Esophagus squamous epithelium (tissue), 5 donors: Measurements from ENCODE around the gene CEP55. TPM values are rescaled to one million over a fixed set of nuclear protein-coding genes. Genes with fewer than 3 reads are reported as not detected.
A peak's percentile ranks its signal among the peaks of the same experiment; 100 is the strongest.

ENCODE experiments used
- DNase-seq: peaks from one replicate; lab custom pipeline; 2025; lab: John Stamatoyannopoulos, UW
- H3K27ac ChIP-seq, 4 donors: fragments of 200-600 bp; sonication (generic); one replicate each; pipeline ENCODE4 v1.5.1; 2016 to 2019; ENCODE audit warnings: mild to moderate bottlenecking in 1 of 4
- H3K27me3 ChIP-seq, 4 donors: fragments of 200-600 bp; sonication (generic); 1 replicate in 3 of 4; 2 replicates in 1 of 4; pipeline versions ENCODE4 v1.5.1 to v1.6.0; 2017 to 2021; ENCODE audit warnings: antibody characterized with exemption in 1 of 4
- H3K36me3 ChIP-seq, 3 donors: fragments of 200-600 bp; sonication (generic); one replicate each; pipeline ENCODE4 v1.5.1; 2016 to 2019
- H3K4me1 ChIP-seq, 3 donors: fragments of 200-600 bp; sonication (generic); one replicate each; pipeline ENCODE4 v1.5.1; 2017 to 2019
- H3K4me3 ChIP-seq, 4 donors: fragments of 200-600 bp; sonication (generic); 1 replicate in 3 of 4; 2 replicates in 1 of 4; pipeline ENCODE4 v1.5.1; 2016 to 2019; ENCODE audit warnings: mild to moderate bottlenecking in 2 of 4, moderate library complexity in 1 of 4
- H3K9me3 ChIP-seq, 3 donors: fragments of 200-600 bp; sonication (generic); one replicate each; pipeline ENCODE4 v1.5.1; 2016 to 2019
- CTCF ChIP-seq, 6 experiments: fragments of 450-650 bp in 4 of 6; fragments of 200-600 bp in 2 of 6; sonication (generic) in 2 of 6; IDR thresholded peaks; one replicate each; pipeline ENCODE4 v1.5.1; 2016 to 2019; ENCODE audit warnings: antibody characterized with exemption in 6 of 6, mild to moderate bottlenecking in 4 of 6, moderate library complexity in 4 of 6
- POLR2A ChIP-seq, 4 donors: fragments of 450-650 bp; IDR thresholded peaks; one replicate each; pipeline ENCODE4 v1.6.1; 2017; ENCODE audit warnings: antibody characterized with exemption in 4 of 4, mild to moderate bottlenecking in 4 of 4, moderate library complexity in 3 of 4
- WGBS, 2 donors: methylation state at CpG; one replicate each; pipeline ENCODE4 v1.1.5; 2018; 5-methylcytosine and 5-hydroxymethylcytosine counted together
- intact Hi-C: fragments of 100-400 bp; cut with DNase I; formaldehyde crosslinking; loops from one replicate; pipeline ENCODE4 v1.15.0; 2022
- total RNA-seq, 4 donors: library from RNA; depleted of rRNA; stranded (reverse); fragments of >200 nt; gene quantifications; one replicate each; pipeline ENCODE4 v1.1.0, GENCODE V29; 2016
- donor health status: DM: yes; HTN: yes; CAD: no.

CEP55 gene
- total RNA-seq, 4 donors from 2014 or later: 6.7 to 23.7 (median 14.4) TPM

GRCh38 chr10:93459466-93459865 is 36.9 kb upstream of the CEP55 start:
- H3K4me1 ChIP-seq: peaks cover 46 to 68% (median 56%) of the 10 kb centered on the region in 3 donors
- WGBS, 2 donors: 38 to 53% methylated on average over 3 of the region's 3 CpGs
- peaks cover 0 to 51% (median 7%) of the 10 kb centered on the region in 3 donors for H3K36me3 ChIP-seq
- no peak overlapping the region for H3K4me3 ChIP-seq
- peak overlapping the region; percentile 69 to 95 (median 90) for H3K27ac ChIP-seq
- H3K9me3 ChIP-seq: no peaks in the 10 kb centered on the region
- intact Hi-C loops: no loop called here
- no peak for TF ChIP-seq POLR2A (IDR thresholded peaks at IDR 0.05)
- no peak for TF ChIP-seq CTCF (IDR thresholded peaks at IDR 0.05)
- H3K27me3 ChIP-seq: no peaks in the 10 kb centered on the region
- DNase-seq: no peak

GRCh38 chr10:93461109-93461806 is 35.2 kb upstream of the CEP55 start:
- H3K4me1 ChIP-seq: peaks cover 62 to 86% (median 74%) of the 10 kb centered on the region in 3 donors
- DNase-seq: no peak
- TF ChIP-seq CTCF (IDR thresholded peaks at IDR 0.05) (no peak), POLR2A (IDR thresholded peaks at IDR 0.05) (no peak)
- peak overlapping the region; percentile 90 to 93 (median 90) for H3K27ac ChIP-seq
- H3K4me3 ChIP-seq: no peak overlapping the region
- no peaks in the 10 kb centered on the region for H3K9me3 ChIP-seq
- intact Hi-C loops: no loop called here
- peaks cover 0 to 34% (median 7%) of the 10 kb centered on the region in 3 donors for H3K36me3 ChIP-seq
- no peaks in the 10 kb centered on the region for H3K27me3 ChIP-seq
- WGBS, 2 donors: 32 to 35% methylated on average over 4 of the region's 4 CpGs

GRCh38 chr10:93461807-93462178 is 34.6 kb upstream of the CEP55 start:
- H3K36me3 ChIP-seq: peaks cover 0 to 28% (median 2%) of the 10 kb centered on the region in 3 donors
- peak overlapping the region; percentile 90 to 93 (median 90) for H3K27ac ChIP-seq
- intact Hi-C loops: no loop called here
- peaks cover 67 to 91% (median 80%) of the 10 kb centered on the region in 3 donors for H3K4me1 ChIP-seq
- TF ChIP-seq POLR2A (IDR thresholded peaks at IDR 0.05) (no peak), CTCF (IDR thresholded peaks at IDR 0.05) (no peak)
- no peaks in the 10 kb centered on the region for H3K9me3 ChIP-seq
- no peaks in the 10 kb centered on the region for H3K27me3 ChIP-seq
- WGBS, 2 donors: 80 to 88% methylated on average over 1 of the region's 1 CpG
- no peak overlapping the region for H3K4me3 ChIP-seq
- no peak for DNase-seq

- H3K9me3 ChIP-seq: no peaks in the 10 kb centered on the region
- H3K36me3 ChIP-seq: peaks cover 0 to 23% (median 0%) of the 10 kb centered on the region in 3 donors
- 0 to 25% methylated on average over 1 to 2 of the region's 2 CpGs for WGBS, 2 donors
- intact Hi-C loops: no loop called here
- TF ChIP-seq CTCF (IDR thresholded peaks at IDR 0.05): no peak
- TF ChIP-seq POLR2A (IDR thresholded peaks at IDR 0.05): no peak
- H3K4me3 ChIP-seq: no peak overlapping the region
- DNase-seq: no peak
- peak overlapping the region; percentile 90 to 93 (median 90) for H3K27ac ChIP-seq
- H3K4me1 ChIP-seq: peaks cover 70 to 93% (median 82%) of the 10 kb centered on the region in 3 donors
- H3K27me3 ChIP-seq: no peaks in the 10 kb centered on the region
These were observed 34.0 kb upstream of the CEP55 start for GRCh38 chr10:93462371-93462770.

- TF ChIP-seq CTCF (IDR thresholded peaks at IDR 0.05): no peak
- TF ChIP-seq POLR2A (IDR thresholded peaks at IDR 0.05): no peak
- H3K4me1 ChIP-seq: peaks cover 69 to 91% (median 83%) of the 10 kb centered on the region in 3 donors
- DNase-seq: no peak
- no peaks in the 10 kb centered on the region for H3K9me3 ChIP-seq
- H3K36me3 ChIP-seq: peaks cover 0 to 18% (median 0%) of the 10 kb centered on the region in 3 donors
- WGBS, 2 donors: 46 to 53% methylated on average over 9 of the region's 9 CpGs
- H3K27me3 ChIP-seq: no peaks in the 10 kb centered on the region
- peak overlapping the region; percentile 88 to 93 (median 90) for H3K27ac ChIP-seq
- intact Hi-C loops: no loop called here
- no peak overlapping the region for H3K4me3 ChIP-seq
These were observed 33.5 kb upstream of the CEP55 start for GRCh38 chr10:93462881-93463280.
